HG03460 (cell line): ENCODE results near the gene PSME3IP1.
"Not testable (repeated sequence)": the region's sequence is repeated elsewhere in the genome, so short reads cannot be mapped to it uniquely, and the experiment has no call there.

Experiments
- ATAC-seq: cut with Tn5 transposase; IDR thresholded peaks from one replicate; pipeline ENCODE4 v1.9.1; 2021; ENCODE audit not compliant: unreplicated experiment

PSME3IP1 gene

DNA sequence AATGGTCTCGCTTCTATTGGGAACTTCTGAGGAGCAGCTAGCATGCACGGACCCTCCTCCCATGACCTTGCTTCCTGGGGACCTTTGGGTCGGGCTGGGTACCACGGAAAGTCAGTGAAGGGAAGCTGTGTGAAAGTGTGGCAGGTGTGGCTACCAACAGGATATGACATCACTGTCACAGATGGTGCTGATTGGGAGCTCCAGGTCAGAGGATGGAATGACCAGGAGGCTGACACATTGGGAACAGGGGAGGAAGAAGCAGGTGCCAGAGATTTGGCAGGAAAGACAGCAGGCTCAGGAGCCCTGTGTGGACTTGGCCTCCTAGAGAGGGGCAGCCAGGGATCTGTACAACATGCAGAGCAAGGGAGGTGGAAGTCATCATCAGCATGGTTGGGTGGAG lies 59.4 kb downstream of the PSME3IP1 start:
- no peak for ATAC-seq

DNA sequence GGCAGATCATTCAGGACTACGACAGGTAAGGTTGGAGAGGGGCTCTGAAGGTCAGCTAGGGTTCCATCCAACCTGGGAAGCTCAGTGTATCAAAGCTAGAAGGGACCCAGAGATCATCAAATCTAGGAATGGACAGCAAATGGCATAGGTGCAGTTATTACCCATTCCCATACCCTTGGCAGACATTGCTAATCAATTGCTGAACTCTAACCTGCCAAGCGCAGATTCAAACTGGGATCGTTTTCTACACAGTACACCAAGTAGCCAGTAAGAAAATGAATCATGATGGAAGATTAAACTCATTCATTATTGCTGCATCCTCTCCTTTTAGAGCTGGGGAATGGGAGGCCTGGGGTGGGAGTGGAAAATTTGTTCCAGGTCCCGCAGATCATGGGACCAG lies 59.9 kb downstream of the PSME3IP1 start:
- no peak for ATAC-seq

DNA sequence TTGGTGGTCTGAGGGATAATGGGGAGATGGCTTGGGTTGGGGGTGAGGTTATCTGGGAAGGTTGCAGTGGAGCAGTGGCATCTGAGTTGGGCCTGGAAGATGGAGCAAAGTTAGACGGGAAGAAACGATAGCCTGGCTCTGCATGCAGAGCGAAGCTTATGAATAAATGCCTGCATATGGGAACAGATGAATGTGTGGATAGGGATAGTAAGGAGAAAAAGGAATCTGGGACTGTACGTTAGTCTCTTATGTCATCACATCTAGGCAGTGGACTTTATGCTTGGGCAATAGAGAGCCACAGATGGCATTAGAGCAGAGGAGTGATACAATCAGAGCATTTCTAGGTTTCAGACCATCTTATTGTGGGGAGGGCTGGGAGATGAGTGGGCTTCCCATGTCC lies 60.5 kb downstream of the PSME3IP1 start:
- ATAC-seq: no peak

DNA sequence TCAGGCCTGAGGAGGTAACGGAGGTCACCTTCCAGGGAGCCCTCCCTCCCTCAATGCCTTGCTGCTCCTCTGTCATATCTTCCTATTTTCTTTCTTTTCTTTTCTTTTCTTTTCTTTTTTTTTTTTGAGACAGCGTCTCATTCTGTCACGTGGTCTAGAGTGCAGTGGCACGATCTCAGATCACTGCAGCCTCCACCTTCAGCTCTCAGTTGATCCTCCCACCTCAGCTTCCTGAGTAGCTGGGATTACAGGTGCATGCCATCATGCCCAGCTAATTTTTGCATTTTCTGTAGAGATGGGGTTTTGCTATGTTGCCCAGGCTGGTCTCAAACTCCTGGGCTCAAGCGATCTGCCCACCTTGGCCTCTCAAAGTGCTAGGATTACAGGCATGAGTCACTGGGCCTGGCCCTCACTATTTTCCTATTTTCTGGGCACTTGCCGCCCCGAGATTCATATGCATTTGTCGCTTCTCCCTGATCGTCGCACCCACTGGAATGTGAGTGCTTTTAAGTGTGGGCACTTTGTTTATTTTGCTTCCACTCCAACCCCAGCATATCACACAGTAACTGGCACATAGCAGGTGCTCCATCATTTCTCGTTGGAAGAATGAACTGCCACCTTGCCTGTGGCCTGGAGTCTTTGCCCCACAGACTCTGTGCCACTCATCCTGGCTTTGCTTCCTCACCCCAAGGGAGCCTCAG lies 61.7 kb downstream of the PSME3IP1 start:
- no peak for ATAC-seq

DNA sequence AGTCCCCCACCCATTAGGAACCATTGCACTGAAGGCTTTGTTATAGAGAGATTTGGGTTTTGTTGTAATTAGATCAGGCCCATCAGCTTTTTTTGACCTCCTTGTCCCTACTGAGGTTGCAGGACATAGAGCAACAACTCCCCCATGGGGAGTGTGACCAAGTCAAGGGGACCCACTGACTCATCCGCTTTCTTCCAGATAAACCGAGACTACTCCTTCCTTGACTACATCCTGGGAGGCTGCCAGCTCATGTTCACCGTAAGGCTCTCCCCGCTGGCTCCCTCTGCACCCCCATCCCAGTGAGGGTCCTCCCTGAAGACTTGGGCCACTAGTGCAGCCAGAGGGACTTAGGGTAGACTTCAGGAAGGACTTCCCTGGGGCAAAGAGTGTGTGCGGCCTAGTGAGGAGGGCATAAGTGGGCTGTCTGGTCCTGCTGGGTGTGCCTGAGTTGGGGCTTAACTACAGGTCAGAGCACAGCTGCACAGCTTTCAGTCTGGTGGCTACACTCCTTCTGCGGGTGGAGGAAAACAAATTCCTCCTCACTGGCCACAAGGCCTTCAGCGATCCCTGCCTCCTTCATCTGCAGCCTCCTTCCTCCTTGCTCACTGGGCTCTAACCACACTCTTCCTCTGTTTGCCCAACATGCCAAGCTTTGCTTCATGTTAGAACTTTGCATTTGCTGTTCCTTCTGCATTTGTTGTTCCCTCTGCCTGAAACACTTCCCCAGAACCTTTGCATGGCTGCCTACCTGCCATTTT lies 62.4 kb downstream of the PSME3IP1 start:
- no peak for ATAC-seq

DNA sequence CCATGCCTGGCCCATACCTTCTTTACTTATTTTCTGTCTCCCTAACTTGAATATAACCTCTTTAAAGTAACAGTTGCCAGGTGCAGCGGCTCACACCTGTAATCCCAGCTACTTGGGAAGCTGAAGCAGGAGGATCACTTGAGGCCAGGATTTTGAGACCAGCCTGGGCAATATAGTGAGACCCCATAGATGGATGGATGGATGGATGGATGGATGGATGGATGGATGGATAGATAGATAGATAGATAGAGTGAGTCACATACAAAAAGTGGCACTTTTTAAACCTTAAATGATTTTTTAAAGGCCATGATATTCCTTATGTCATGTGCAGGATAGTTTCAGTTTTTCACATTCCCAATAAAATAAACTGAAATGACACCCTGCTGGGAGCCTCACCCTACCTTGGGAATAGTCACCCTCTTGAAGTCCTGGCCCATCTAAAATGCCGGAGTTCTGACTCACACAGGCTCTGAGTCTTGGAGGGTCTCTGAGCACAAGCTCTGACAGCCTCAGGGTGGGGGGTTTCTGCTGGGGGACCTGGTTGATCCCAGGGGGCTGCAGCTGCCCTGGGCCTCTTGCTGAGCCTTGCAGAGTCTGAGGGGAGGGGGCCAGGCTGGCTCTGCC lies 67.3 kb downstream of the PSME3IP1 start:
- ATAC-seq: no peak

DNA sequence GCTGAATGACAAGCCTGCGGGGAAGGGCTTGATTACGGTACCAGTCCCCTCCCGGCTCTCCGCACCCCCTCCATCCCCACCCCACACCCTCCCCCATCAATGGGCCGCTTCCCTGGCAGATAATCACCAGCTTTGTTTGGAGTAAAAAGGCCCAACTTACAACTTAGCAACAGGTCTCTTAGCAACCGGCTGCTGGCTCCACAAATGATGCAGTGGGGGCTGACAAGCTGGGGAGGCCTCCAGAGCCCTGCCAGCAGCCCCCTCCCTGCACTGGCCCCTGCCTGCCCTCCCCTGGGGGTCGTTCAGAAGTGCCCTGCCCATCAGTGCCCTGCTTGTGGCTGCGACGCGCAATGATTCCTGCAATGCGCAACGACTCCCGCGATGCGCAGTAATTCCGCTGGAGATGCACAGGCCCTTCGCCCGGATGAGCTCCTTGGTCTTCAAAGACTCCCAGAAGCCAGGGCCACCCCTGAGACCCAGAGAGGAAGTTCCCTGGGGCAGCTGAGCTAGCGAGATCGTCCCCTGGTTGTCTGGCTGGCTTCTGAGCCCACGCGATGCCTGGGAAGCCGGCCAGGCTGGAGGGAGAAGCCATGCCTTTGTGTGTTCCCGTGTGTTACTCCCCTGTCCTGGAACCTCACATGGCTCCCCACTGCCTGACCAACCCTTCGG lies 70.2 kb downstream of the PSME3IP1 start:
- ATAC-seq: no peak

DNA sequence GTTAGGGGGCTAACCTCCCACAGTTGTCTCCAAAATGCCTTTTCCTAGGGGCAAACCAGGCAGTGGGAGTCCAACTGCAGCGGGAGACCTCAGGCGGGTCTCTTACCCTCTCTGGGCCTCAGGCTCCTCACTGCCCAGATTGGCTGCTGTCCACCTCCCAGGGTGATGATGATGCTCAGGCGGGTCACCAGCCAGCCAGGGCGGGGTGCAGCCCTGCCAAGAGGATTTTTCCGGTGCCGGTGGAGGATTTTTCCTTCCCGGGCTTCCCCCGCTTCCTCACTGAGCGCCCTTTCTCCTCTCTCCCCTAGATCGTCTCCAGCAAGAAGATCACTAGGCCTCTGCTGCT lies 70.7 kb downstream of the PSME3IP1 start:
- ATAC-seq: no peak

DNA sequence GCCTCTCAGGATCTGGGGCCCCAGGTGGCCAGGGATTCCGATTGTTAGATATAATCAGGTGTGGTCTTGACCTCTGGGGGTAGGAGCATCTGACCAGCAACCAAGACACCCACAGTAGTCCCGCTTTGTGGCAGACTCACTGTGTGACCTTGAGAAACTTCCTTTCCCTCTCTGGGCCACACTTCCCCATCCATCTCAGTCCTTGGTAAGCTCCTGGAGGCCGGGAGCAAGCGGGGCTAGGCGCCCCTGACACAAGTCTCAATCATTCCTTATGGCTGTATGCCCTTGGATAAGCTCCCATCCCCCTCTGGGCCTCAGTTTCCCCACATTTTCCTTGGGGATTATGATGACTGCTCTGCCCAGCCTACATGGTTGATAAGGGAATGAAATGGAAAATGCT lies 72.2 kb downstream of the PSME3IP1 start:
- ATAC-seq: no peak

DNA sequence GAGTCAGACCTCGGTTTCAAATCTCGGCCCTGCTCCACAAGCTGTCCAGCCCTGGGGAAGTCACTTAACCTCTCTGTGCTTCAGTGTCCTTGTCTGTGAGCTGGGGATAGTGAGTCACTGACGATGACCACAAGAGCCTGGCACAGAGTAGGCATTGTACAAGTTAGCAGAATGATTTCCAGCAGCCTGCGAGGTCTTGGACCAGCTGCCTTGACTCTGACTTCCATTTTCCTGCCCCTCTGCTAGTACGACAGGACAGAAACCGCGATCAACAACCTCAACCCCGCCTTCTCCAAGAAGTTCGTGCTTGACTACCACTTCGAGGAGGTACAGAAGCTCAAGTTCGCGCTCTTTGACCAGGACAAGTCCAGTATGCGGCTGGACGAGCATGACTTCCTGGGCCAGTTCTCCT lies 72.8 kb downstream of the PSME3IP1 start:
- ATAC-seq: no peak

DNA sequence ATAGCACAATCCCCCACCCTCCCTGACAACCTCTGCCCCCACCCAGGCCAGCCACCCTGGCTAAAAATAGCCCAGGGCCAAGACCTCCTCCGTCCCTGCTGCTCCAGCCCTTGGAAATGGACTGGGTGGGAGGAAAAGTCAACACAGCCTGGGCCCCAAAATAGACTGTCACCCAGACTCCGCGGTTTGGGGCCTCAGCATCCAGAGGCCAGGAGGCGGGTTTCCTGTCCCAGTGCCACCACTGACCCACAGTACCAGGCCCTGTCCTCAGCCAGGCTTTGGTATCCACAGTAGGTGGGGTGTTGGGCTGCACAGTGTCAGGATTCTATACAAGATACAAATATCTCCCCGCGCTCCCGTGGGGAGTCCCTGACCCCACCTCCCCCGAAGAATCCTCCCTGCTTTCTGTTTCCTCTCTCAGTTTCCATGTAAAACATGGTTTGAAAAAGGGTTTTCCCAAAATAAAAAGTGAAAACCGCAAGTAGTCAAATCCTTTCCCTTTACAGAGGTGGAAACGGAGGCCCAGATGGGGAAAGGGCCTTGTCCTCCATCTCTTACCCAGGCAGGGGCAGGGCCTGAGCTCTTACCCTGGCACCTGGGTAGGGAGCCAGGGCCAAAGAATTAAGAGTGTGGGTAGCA lies 73.3 kb downstream of the PSME3IP1 start:
- ATAC-seq: no peak

DNA sequence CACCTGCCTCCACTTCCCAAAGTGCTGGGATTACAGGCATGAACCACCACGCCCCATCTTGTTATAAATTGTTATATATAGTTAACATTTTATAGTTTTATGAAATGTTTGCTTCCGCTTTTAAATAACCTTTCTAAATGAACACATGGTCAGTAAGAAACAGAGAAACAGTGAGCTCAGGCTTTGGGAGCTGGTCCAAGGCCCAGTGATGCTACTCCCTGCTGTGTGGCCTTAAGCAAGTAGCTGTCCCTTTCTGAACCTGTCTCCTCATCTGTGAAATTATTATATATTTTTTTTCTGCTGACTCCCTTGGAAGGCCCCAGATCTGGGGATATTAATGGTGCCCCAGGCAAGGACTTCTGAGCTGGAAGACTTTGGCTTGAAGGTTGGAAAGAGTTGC lies 74.4 kb downstream of the PSME3IP1 start:
- no peak for ATAC-seq

DNA sequence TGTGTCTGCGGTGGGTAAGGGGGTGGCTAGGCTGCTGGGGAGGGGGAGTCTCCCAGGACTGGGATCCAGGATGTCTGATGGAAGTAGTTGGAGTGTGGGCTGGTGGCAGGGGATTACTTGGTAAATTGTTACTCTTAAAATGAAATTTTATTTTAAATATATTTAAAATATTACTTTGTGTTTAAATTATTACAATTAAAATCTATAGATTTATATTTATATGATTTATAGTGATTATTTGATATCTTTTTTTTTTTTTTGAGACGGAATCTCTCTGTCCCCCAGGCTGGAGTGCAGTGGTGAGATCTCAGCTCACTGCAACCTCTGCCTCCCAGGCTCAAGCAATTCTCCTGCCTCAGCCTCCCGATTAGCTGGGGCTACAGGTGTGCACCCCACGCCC lies 74.9 kb downstream of the PSME3IP1 start:
- ATAC-seq: no peak

DNA sequence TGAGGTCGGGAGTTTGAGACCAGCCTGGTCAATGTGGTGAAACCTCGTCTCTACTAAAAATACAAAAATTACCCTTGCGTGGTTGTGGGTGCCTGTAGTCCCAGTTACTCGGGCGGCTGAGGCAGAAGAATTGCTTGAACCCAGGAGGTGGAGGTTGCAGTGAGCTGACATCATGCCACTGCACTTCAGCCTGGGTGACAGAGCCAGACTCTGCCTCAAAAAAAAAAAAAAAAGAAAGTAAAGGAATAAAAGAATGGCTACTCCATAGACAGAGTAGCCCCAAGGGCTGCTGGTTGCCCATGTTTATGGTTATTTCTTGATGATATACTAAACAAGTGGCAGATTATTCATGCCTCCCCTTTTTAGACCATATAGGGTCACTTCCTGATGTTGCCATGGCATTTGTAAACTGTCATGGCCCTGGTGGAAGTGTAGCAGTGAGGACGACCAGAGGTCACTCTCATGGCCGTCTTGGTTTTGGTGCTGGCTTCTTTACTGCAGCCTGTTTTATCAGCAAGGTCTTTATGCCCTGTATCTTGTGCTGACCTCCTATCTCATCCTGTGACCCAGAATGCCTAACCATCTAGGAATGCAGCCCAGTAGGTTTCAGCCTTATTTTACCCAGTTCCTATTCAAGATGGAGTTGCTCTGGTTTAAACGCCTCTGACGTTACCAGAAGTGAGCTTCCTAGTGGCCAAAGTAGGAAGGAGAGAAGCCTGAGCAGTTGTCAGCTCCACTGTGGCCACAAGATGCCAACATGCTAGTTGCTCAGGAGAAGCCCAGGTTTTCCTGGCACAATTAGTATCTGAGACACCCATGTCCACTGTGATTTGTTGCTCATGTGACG lies 76.4 kb downstream of the PSME3IP1 start:
- not testable (repeated sequence) for ATAC-seq

DNA sequence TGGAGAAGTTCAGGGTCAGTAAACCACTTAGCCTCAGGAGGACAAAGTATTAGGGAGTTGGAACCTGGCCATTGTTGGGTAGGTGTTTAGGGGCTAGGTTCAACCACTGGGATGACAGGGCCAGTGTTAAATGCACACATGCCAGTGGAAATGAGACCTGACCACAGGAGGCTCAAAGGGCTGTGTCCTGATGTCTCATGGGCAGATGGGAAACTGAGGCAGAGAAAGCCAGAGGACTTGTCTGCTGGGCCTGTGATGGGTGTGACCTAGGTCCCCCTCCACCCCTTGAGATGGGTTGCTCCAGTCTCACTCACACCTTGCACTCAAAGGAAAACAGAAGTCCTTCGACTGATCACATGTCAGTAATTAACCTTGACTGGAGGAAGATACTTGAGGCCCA lies 77.4 kb downstream of the PSME3IP1 start:
- no peak for ATAC-seq

DNA sequence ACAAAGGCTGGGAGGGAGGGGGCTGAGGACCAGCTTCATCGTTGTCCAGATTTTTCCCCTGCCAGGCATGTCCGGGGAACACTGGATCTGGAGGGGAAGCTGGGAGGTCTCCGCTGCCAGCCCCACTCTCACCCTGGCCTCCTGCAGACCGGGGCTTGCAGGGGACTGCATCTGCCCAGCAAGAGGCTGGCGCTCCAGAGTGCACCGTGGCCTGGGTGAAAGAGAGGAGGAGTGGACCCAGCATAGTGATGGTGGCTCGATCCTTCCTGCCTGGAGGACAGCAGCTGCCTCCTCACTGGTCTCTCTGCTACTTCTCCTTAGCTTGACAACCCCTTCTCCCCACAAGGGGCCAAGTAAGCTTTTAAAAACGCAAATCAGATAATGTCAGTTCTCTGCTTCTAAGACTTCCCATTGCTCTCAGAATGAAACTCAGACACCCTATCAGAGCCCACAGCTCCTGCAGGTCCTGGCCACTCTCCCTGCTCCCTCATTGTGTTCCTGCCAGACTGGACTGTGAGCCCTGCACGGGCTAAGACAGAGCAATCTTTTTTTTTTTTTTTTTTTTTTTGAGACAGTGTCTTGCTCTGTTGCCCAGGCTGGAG lies 78.4 kb downstream of the PSME3IP1 start:
- no peak for ATAC-seq

DNA sequence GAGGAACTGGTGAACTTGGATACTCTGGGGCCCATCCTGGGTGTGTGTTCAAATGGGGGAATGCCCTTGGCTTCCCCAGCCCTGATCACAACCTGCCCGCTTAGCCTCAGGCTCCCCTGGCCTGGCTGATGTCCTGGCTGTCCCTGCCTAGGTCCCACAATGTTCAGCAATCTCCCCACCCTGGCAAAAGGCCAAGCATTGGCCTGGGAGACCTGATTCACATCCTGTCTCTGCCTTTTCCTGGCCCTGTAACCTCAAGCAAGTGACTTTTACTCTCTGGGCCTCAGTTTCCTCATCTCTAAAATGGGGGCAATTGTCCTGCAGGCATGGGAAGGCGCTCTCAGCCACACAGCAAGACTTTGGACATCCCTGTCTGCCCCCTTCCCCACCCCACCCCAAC lies 79.1 kb downstream of the PSME3IP1 start:
- ATAC-seq: no peak

DNA sequence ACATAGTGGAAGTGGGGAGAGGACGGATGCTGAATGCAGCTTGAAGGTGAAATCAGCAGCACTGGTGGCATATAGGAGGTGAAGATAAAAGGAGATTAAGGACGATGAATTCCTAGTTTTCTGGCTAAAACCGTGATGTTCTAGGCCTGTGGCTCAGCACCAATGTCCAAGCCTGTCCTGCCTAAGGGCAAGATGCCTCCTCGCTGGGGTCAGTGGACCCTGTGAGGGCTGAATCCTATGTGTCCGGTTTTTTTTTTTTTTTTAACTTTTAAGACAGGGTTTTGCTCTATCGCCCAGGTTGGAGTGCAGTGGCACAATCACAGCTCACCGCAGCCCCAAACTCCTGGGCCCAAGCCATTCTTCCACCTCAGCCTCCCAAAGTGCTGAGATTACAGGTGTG lies 80.7 kb downstream of the PSME3IP1 start:
- no peak for ATAC-seq

DNA sequence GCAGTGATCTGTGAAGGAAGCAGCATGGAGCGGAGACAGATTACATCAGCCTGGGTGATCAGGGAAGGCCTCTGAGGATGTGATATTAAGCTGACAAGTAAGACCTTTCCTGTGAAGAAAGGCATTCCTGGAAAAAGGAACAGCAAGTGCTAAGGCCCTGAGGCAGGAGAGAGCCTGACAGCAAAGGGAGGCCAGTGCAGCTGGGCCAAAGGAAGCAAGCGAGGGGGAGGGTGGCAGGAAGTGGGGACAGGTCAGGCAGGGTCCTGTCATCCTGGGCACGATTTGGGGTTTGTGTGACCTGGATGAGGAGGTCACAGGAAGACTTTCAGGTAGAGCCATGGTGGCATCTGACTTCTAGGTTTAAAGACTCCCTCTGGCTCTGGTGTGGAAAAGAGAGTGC lies 81.1 kb downstream of the PSME3IP1 start:
- no peak for ATAC-seq
